H1 (cell line): ENCODE measurements around the gene TMEM220. TPM values are rescaled to one million over a fixed set of nuclear protein-coding genes. Genes with fewer than 3 reads are reported as not detected.

Experiments used
- CTCF ChIA-PET: fragments of 300-600 bp; sonication (Branson Sonifier 250); formaldehyde crosslinking; loops from one replicate; lab custom pipeline; 2021; ENCODE audit not compliant: partially characterized antibody; lab: Charles Lee
- POLR2A ChIA-PET: fragments of 300-600 bp; sonication (Branson Sonifier 250); formaldehyde crosslinking; loops from one replicate; lab custom pipeline; 2021; ENCODE audit warnings: inconsistent platforms; ENCODE audit not compliant: partially characterized antibody; lab: Charles Lee
- DNase-seq, 2 experiments: peaks; one replicate each; pipeline versions ENCODE4 v3.0.0 to v3.0.0-alpha.2; 2010 to 2022; ENCODE audit warnings: low spot score in 2 of 2, low read depth in 1 of 2, mixed read lengths in 1 of 2
- FAIRE-seq: peaks from 2 replicates; lab custom pipeline; 2011; peaks lifted over from hg19 to GRCh38; lab: Jason Lieb, UNC
- H2AFZ ChIP-seq: 2 replicates; pipeline ENCODE4 v1.8.1; 2012; ENCODE audit warnings: low read length, inconsistent platforms
- H2AK5ac ChIP-seq: 2 replicates; pipeline ENCODE4 v1.6.1; 2013; ENCODE audit warnings: low read depth, low read length
- H2BK120ac ChIP-seq: replicated peaks from 2 replicates; pipeline ENCODE3; 2013; ENCODE audit warnings: low read depth, low read length, inconsistent platforms
- H2BK12ac ChIP-seq: 2 replicates; pipeline ENCODE4 v1.6.1; 2013; ENCODE audit warnings: low read depth, low read length
- H2BK15ac ChIP-seq: 2 replicates; pipeline ENCODE4 v1.6.1; 2013; ENCODE audit warnings: low read length
- H2BK20ac ChIP-seq: 2 replicates; pipeline ENCODE4 v1.6.1; 2013; ENCODE audit warnings: low read length
- H2BK5ac ChIP-seq: 2 replicates; pipeline ENCODE4 v1.6.1; 2013; ENCODE audit warnings: low read depth, low read length
- H3K14ac ChIP-seq: 2 replicates; pipeline ENCODE4 v1.6.1; 2013; ENCODE audit warnings: inconsistent platforms; ENCODE audit not compliant: insufficient read length
- H3K18ac ChIP-seq: 2 replicates; pipeline ENCODE4 v1.6.1; 2013; ENCODE audit warnings: low read length; ENCODE audit errors: extremely low read depth
- H3K23ac ChIP-seq: 2 replicates; pipeline ENCODE4 v1.6.1; 2013; ENCODE audit warnings: inconsistent platforms; ENCODE audit not compliant: insufficient read length
- H3K23me2 ChIP-seq: 2 replicates; pipeline ENCODE4 v1.6.1; 2013; ENCODE audit warnings: low read depth, low read length
- H3K27ac ChIP-seq: 2 replicates; pipeline ENCODE4 v1.6.1; 2011; ENCODE audit warnings: low read depth, low read length, inconsistent platforms
- H3K27me3 ChIP-seq, 4 experiments: replicated peaks in 1 of 4; 1 replicate in 1 of 4; 2 replicates in 3 of 4; pipeline versions ENCODE4 v1.6.1 to v1.8.1; 2011 to 2013; ENCODE audit warnings: low read length in 3 of 4, mild to moderate bottlenecking in 3 of 4, inconsistent platforms in 2 of 4, mixed read lengths in 2 of 4, moderate library complexity in 1 of 4; ENCODE audit not compliant: control insufficient read depth in 3 of 4, insufficient read depth in 3 of 4; ENCODE audit errors: extremely low read depth in 1 of 4
- H3K36me3 ChIP-seq, 4 experiments: 2 replicates each; pipeline versions ENCODE4 v1.6.1 to v1.8.1; 2011 to 2013; ENCODE audit warnings: mild to moderate bottlenecking in 4 of 4, low read length in 3 of 4, moderate library complexity in 2 of 4, control low read depth in 1 of 4, inconsistent platforms in 1 of 4; ENCODE audit not compliant: insufficient read depth in 4 of 4, control insufficient read depth in 2 of 4
- H3K4ac ChIP-seq: replicated peaks from 2 replicates; pipeline ENCODE3; 2013; ENCODE audit warnings: low read length, low read depth, mixed read lengths, inconsistent platforms; ENCODE audit not compliant: insufficient read length
- H3K4me1 ChIP-seq, 4 experiments: replicated peaks in 1 of 4; 1 replicate in 1 of 4; 2 replicates in 3 of 4; pipeline versions ENCODE4 v1.6.1 to v1.8.1; 2011 to 2013; ENCODE audit warnings: low read length in 3 of 4, inconsistent platforms in 2 of 4, mixed read lengths in 1 of 4; ENCODE audit not compliant: insufficient read depth in 4 of 4, control insufficient read depth in 3 of 4
- H3K4me2 ChIP-seq, 2 experiments: 2 replicates each; pipeline versions ENCODE4 v1.6.1 to v1.8.1; 2011 to 2013; ENCODE audit warnings: low read depth in 2 of 2, low read length in 2 of 2, control low read depth in 1 of 2, inconsistent platforms in 1 of 2, mild to moderate bottlenecking in 1 of 2; ENCODE audit not compliant: insufficient read depth in 1 of 2
- H3K4me3 ChIP-seq, 4 experiments: fragments of 200-600, 300-600 bp in 1 of 4; sonication (generic), shearing (Covaris generic), sonication (Bioruptor Twin) in 1 of 4; 2 replicates each; pipeline versions ENCODE4 v1.5.1 to v1.8.1; 2011 to 2016; ENCODE audit warnings: low read length in 4 of 4, low read depth in 3 of 4, control low read depth in 2 of 4, inconsistent platforms in 2 of 4, mild to moderate bottlenecking in 2 of 4, mixed read lengths in 1 of 4, moderate library complexity in 1 of 4; ENCODE audit not compliant: insufficient read depth in 2 of 4; ENCODE audit errors: extremely low read depth in 1 of 4
- H3K56ac ChIP-seq: replicated peaks from 2 replicates; pipeline ENCODE3; 2013; ENCODE audit warnings: low read depth, mild to moderate bottlenecking, mixed read lengths, low read length, inconsistent platforms; ENCODE audit not compliant: insufficient read length
- H3K79me1 ChIP-seq: 2 replicates; pipeline ENCODE4 v1.6.1; 2013; ENCODE audit warnings: low read depth, low read length, control low read depth
- H3K79me2 ChIP-seq, 2 experiments: 2 replicates each; pipeline versions ENCODE4 v1.6.1 to v1.8.1; 2012 to 2013; ENCODE audit warnings: low read length in 2 of 2, mild to moderate bottlenecking in 2 of 2, inconsistent platforms in 1 of 2; ENCODE audit not compliant: insufficient read depth in 2 of 2, control insufficient read depth in 1 of 2
- H3K9ac ChIP-seq, 4 experiments: replicated peaks in 1 of 4; 1 replicate in 1 of 4; 2 replicates in 3 of 4; pipeline versions ENCODE4 v1.6.1 to v1.8.1; 2011 to 2013; ENCODE audit warnings: low read depth in 3 of 4, low read length in 3 of 4, control low read depth in 2 of 4, mild to moderate bottlenecking in 2 of 4, moderate library complexity in 2 of 4, inconsistent platforms in 1 of 4; ENCODE audit errors: extremely low read depth in 1 of 4
- H3K9me3 ChIP-seq, 2 experiments: 2 replicates each; pipeline versions ENCODE4 v1.6.1 to v1.8.1; 2012 to 2013; ENCODE audit warnings: mild to moderate bottlenecking in 2 of 2, moderate library complexity in 2 of 2, control low read depth in 1 of 2, inconsistent platforms in 1 of 2, low read depth in 1 of 2, low read length in 1 of 2, mixed read lengths in 1 of 2; ENCODE audit not compliant: insufficient read depth in 2 of 2
- H4K20me1 ChIP-seq, 2 experiments: replicated peaks in 1 of 2; 2 replicates each; pipeline versions ENCODE3 to v1.8.1; 2011 to 2013; ENCODE audit warnings: inconsistent platforms in 2 of 2, low read length in 2 of 2, mild to moderate bottlenecking in 1 of 2; ENCODE audit not compliant: insufficient read depth in 2 of 2, control insufficient read depth in 1 of 2
- H4K5ac ChIP-seq: 2 replicates; pipeline ENCODE4 v1.6.1; 2013; ENCODE audit warnings: low read length, low read depth, mixed read lengths, inconsistent platforms; ENCODE audit not compliant: insufficient read length
- H4K8ac ChIP-seq: 2 replicates; pipeline ENCODE4 v1.8.0; 2013; ENCODE audit warnings: mild to moderate bottlenecking, moderate library complexity, low read length, inconsistent platforms; ENCODE audit not compliant: insufficient read depth; ENCODE audit errors: extremely low read depth
- H4K91ac ChIP-seq: replicated peaks from 2 replicates; pipeline ENCODE3; 2013; ENCODE audit warnings: low read length, mixed read lengths, inconsistent platforms; ENCODE audit not compliant: insufficient read length
- ASH2L ChIP-seq: fragments of 200-600, 300-600 bp; sonication (generic); IDR thresholded peaks from one replicate; pipeline ENCODE4 v1.7.1; 2017; ENCODE audit warnings: low read length
- HDAC2 ChIP-seq, 2 experiments: fragments of 300-600 bp in 1 of 2; sonication (generic) in 1 of 2; IDR thresholded peaks; 2 replicates each; pipeline ENCODE4 v1.6.1; 2011 to 2012; ENCODE audit warnings: low read depth in 2 of 2, low read length in 2 of 2, mild to moderate bottlenecking in 2 of 2, moderate library complexity in 2 of 2, borderline replicate concordance in 1 of 2, inconsistent platforms in 1 of 2
- MAX ChIP-seq: IDR thresholded peaks from 2 replicates; pipeline ENCODE4 v1.6.1; 2012; ENCODE audit warnings: inconsistent platforms
- RAD21 ChIP-seq, 2 experiments: IDR thresholded peaks in 1 of 2; conservative IDR thresholded peaks in 1 of 2; 2 replicates each; pipeline ENCODE4 v1.6.1; 2011; ENCODE audit warnings: low read depth in 2 of 2, low read length in 2 of 2, improper control_type of control experiment in 1 of 2, inconsistent platforms in 1 of 2, mild to moderate bottlenecking in 1 of 2, moderate library complexity in 1 of 2
- RXRA ChIP-seq: IDR thresholded peaks from 2 replicates; pipeline ENCODE4 v1.6.1; 2011; ENCODE audit warnings: low read depth, mild to moderate bottlenecking, low read length, moderate library complexity; ENCODE audit not compliant: insufficient read depth
- SIN3A ChIP-seq, 2 experiments: IDR thresholded peaks in 1 of 2; conservative IDR thresholded peaks in 1 of 2; 2 replicates each; pipeline ENCODE4 v1.6.1; 2011 to 2012; ENCODE audit warnings: low read length in 2 of 2, improper control_type of control experiment in 1 of 2, low read depth in 1 of 2, mild to moderate bottlenecking in 1 of 2
- SP1 ChIP-seq: IDR thresholded peaks from 2 replicates; pipeline ENCODE4 v1.6.1; 2011; ENCODE audit warnings: low read depth, low read length
- SUZ12 ChIP-seq: fragments of 200-600 bp; sonication (generic); IDR thresholded peaks from 2 replicates; pipeline ENCODE4 v1.6.1; 2012; ENCODE audit warnings: mild to moderate bottlenecking, inconsistent platforms, low read length, moderate library complexity, mixed read lengths
- WGBS, 2 experiments: shearing (Covaris generic) in 1 of 2; methylation state at CpG; one replicate each; pipeline versions ENCODE4 v1.1.6 to v1.1.7; 2013 to 2015; ENCODE audit warnings: low lambda C conversion rate in 2 of 2, mixed read lengths in 2 of 2, inconsistent platforms in 1 of 2, low coverage in 1 of 2, missing lambda C conversion rate in 1 of 2; ENCODE audit not compliant: insufficient replicate concordance in 2 of 2, insufficient coverage in 1 of 2, insufficient read length in 1 of 2; ENCODE audit errors: extremely low coverage in 1 of 2, missing lambda C conversion rate in 1 of 2; 5-methylcytosine and 5-hydroxymethylcytosine counted together
- polyA plus RNA-seq, 7 experiments: library from polyadenylated mRNA; depleted of rRNA in 3 of 7; stranded (reverse) in 5 of 7; unstranded in 2 of 7; fragments of >200 nt in 5 of 7; fragments of 200-250 nt in 2 of 7; gene quantifications; 1 replicate in 5 of 7; 2 replicates in 1 of 7; 4 replicates in 1 of 7; pipeline versions ENCODE4 v1.2.1 to v1.2.3, GENCODE V29; 2011 to 2013; ENCODE audit warnings: missing spikeins in 2 of 7, mixed read lengths in 2 of 7
- total RNA-seq: library from RNA; stranded (reverse); fragmentation: NEBNext Ultra II Directional; extraction: Animal tissue kit (Norgen Biotek cat#: 25700); gene quantifications from 2 replicates; pipeline ENCODE4 v1.2.1, GENCODE V29; 2021

The TMEM220 gene
- total and polyA plus RNA-seq, 2 of the 8 experiments (the other 6 are each of a cell fraction or from before 2014, with no cell fraction given), result 3.8 to 4.1 TPM

GRCh38 chr17:10724546-10725195 lies 5.2 kb downstream of the TMEM220 start:
- DNase-seq, result no peak

More at GRCh38 chr17:10724546-10725195, 5.2 kb downstream of the TMEM220 start:
- H3K79me2 ChIP-seq, result no peaks in the 10 kb centered on the region
- no peak overlapping the region for H2AK5ac ChIP-seq
- no peak overlapping the region for H3K4me2 ChIP-seq
- 89% methylated on average over 10 of the region's 11 CpGs; no CpG with 5 or more reads in 1 of the 2 experiments for WGBS, 2 experiments
- H3K14ac ChIP-seq, result no peak overlapping the region
- no peak overlapping the region for H3K23ac ChIP-seq
- no peak overlapping the region for H2BK5ac ChIP-seq
- H3K23me2 ChIP-seq, result peaks cover 2% of the 10 kb centered on the region; the same call in 1 of the 2 replicates
- no peak overlapping the region for H4K5ac ChIP-seq
- no peak overlapping the region for H2AFZ ChIP-seq
- H4K91ac ChIP-seq, result no peak overlapping the region
- H2BK12ac ChIP-seq, result no peak overlapping the region
- no peak overlapping the region for H3K4ac ChIP-seq
- H3K79me1 ChIP-seq, result no peaks in the 10 kb centered on the region
- no peak overlapping the region for H3K56ac ChIP-seq
- H2BK20ac ChIP-seq, result no peak overlapping the region
- H3K9me3 ChIP-seq, result no peaks in the 10 kb centered on the region
- H3K27me3 ChIP-seq, result no peaks in the 10 kb centered on the region
- H3K18ac ChIP-seq, result no peak overlapping the region
- no peak overlapping the region for H3K9ac ChIP-seq
- CTCF ChIA-PET, result no interaction called here
- H3K36me3 ChIP-seq, result no peaks in the 10 kb centered on the region
- no peak overlapping the region for H3K27ac ChIP-seq
- no peaks in the 10 kb centered on the region for H4K20me1 ChIP-seq
- no peaks in the 10 kb centered on the region; a peak in 3 of 7 replicates for H3K4me1 ChIP-seq
- no peak overlapping the region for H4K8ac ChIP-seq
- no peak overlapping the region for H2BK120ac ChIP-seq
- no peak for FAIRE-seq
- POLR2A ChIA-PET, result no interaction called here
- H3K4me3 ChIP-seq, result no peak overlapping the region
- H2BK15ac ChIP-seq, result no peak overlapping the region
- no peak for TF ChIP-seq MAX
- TF ChIP-seq SP1, result no peak
- TF ChIP-seq SIN3A (conservative IDR thresholded peaks at IDR 0.05 in 1 of 2, IDR thresholded peaks at IDR 0.05 in 1 of 2; ENCODE audit: low read depth in 1 of 2, low read length in 2 of 2), result no peak
- no peak for TF ChIP-seq RXRA
- TF ChIP-seq SUZ12, result no peak
- TF ChIP-seq ASH2L, result no peak
- TF ChIP-seq RAD21 (IDR thresholded peaks at IDR 0.05 in 1 of 2, conservative IDR thresholded peaks at IDR 0.05 in 1 of 2; ENCODE audit: low read depth in 2 of 2, low read length in 2 of 2), result no peak
- no peak for TF ChIP-seq HDAC2 (IDR thresholded peaks at IDR 0.05; ENCODE audit: borderline replicate concordance in 1 of 2, low read depth in 2 of 2, low read length in 2 of 2)
